Measurements from ENCODE around the gene KCNAB1.

DNA sequence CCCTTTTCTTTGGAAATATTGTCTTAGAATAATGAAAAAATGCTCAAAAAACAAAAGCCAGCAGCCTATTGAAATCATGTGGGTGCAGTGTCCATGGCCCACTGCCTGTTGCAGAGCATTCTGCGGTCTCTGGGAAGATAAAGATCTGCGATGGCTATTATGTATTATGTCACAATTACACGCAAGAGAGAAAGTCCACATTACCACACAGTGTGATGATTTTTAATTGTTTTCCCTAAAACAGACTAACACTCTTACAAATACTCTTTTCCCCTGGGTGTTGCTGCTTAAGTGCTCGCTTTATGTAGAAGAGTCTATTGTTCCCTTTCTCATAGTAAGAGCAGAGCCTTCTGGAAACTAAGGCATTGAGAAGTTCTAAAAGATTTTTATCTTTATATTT lies 402.3 kb downstream of the KCNAB1 start:
- TF ChIP-seq, protein P1, sequence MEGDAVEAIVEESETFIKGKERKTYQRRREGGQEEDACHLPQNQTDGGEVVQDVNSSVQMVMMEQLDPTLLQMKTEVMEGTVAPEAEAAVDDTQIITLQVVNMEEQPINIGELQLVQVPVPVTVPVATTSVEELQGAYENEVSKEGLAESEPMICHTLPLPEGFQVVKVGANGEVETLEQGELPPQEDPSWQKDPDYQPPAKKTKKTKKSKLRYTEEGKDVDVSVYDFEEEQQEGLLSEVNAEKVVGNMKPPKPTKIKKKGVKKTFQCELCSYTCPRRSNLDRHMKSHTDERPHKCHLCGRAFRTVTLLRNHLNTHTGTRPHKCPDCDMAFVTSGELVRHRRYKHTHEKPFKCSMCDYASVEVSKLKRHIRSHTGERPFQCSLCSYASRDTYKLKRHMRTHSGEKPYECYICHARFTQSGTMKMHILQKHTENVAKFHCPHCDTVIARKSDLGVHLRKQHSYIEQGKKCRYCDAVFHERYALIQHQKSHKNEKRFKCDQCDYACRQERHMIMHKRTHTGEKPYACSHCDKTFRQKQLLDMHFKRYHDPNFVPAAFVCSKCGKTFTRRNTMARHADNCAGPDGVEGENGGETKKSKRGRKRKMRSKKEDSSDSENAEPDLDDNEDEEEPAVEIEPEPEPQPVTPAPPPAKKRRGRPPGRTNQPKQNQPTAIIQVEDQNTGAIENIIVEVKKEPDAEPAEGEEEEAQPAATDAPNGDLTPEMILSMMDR (conservative IDR thresholded peaks at IDR 0.05 in 1 of 2, IDR thresholded peaks at IDR 0.05 in 1 of 2; ENCODE audit: low read depth in 1 of 2, low read length in 2 of 2) = no peak
- TF ChIP-seq EZH2 (IDR thresholded peaks at IDR 0.05; ENCODE audit: low read length, missing control alignments) = no peak

Measured in fibroblast of lung (primary cell).